GM21737 (cell line): Measurements from ENCODE around the gene VPS37D.
"Not testable (repeated sequence)": the region's sequence is repeated elsewhere in the genome, so short reads cannot be mapped to it uniquely, and the experiment has no call there.

ENCODE experiments used
- ATAC-seq: cut with Tn5 transposase; IDR thresholded peaks from one replicate; pipeline ENCODE4 v1.9.1; 2021; ENCODE audit warnings: mild to moderate bottlenecking, moderate library complexity; ENCODE audit not compliant: unreplicated experiment

VPS37D gene

DNA sequence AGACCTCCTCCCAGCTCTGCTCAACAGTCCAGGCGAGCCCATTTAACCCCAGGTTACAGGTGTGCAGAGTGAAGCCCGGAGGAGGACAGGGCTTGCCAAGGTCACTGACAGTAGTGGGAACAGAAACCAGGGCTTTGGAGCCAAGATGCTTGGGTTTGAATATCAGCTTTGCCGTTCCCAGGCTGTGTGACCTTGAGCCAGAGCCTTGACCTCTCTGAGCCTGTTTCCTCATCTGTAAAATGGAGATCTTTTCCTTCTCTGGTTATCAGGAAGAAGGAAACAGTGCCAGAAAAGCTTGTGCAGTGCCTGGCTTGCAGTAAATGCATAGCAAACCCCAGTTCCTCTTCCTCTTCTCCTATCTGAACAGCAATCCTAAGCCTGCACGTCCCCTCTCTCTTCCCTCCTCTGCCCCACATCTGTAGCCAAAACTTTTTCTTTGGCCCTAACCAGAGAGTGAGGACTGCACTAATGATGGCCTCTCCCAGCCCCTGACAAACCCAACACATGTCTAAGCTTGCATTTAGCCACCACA is 21.9 kb upstream of the VPS37D start:
- no peak for ATAC-seq

DNA sequence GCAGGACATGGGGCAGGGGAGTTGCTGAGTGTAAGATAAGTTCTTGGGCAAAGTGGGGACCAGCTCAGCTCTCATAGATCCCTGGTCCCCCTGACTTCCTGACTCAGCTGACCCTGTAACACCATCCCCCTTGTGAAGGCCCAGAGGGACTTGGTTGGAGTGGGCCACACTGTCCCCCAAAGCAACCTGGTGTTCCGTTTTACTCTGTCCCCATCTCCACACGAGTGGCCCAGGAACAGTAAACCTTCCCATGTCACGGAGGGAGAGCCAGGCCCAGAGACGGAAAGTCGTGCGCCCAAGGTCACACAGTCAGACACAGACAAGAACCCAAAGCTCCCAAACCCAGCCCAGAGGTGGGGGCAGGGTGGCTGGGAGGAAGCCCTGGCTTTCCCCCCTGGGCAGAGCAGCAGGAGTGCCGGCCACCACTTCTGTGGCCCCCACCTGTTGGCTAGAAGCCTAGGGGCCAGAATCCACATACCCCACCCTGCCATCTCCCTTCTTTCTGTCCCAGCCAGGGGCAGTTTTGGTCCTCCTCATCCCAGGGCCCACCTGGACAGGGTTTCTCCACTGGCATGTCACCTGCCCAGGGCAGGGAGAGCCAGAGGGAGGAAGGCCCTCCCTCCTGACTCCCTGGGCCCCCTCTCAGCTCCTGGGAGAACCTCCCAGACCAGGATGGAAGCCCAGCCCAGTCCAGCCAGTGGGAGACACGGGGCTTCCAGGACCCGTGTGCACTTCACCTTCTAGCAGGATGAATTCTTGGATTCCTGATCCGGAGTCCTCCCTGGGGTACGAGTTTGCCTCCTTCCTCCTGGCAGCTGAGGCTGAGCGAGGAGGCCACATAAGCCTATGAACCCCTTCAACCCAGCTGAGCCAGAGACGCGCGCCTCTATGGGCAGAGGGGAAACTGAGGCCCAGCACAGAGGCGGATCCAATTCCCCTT is 20.6 kb upstream of the VPS37D start:
- no peak for ATAC-seq

DNA sequence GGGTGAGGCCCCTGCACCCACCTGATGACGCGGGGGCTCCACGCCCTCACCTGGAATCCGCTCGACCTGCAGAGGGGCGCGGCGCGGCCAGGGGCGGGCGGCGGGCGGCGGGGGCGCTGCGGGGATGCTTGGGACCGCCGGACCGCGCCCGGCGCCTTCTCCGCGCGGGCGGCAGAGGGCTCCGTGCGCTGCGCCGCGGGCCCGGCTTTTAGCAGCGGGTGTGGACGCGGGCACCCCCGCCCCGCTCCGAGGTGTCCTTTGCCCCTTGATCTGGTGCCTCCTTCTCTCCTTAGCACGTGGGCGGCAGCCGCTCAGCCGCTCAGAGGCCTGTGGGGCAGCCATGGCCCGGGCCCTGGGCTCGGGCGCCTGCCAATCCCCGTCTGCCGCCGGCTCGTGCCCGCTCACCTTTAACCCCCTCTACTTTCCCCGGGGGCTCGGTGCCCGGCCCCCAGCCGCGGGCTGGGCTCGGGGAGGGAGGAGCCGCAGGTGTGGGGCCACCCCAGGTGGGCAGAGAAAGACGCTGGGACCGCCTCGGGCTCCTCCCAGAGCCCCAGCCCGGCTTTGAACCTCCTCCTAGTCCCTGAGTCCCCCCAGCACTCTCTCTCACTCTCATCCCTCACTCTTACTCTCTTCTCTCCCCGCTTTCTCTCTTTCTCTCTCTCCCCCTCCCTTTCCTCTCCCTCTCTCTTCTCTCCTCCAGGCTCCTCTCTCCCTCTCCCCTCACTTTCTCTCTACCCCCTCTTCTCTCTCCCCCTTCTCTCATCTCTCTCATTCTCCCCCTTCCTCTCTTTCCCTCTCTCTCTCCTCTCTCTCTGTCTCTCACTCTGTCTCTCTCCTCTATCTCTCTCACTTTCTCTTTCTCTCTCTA is 19.7 kb upstream of the VPS37D start:
- ATAC-seq, result no peak

DNA sequence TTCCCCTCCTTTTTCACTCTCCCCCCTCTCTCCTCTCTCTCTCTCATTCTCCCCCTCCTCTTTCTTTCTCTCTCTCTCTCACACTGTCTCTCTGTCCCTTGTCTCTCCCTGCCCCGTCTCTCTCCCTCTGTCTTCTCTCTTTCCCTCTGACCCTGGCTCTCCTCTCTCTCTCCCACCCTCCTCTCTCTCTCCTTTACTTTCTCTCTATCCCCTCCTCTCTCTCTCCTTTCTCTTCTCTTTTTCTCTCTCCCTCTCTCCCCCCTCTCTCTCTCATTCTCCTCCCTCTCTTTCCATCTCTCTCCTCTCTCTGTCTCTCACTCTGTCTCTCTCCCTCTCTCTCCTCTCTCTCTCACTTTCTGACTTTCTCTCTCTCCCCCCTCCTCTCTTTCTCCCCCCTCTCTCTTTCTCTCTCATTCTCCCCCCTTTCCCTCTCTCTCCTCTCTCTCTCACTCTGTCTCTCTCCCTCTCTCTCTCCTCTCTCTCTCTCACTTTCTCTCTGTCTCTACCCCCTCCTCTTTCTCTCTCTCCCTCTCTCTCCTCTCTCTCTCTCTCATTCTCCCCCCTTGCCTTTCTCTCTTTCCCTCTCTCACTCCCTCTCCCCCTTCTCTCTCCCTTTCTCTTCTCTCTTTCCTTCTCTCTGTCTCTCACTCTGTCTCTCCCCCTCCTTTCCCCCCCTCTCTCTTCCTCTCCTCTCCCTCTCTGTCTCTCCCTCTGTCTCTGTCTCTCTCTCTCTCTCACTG is 18.9 kb upstream of the VPS37D start:
- ATAC-seq, result no peak

DNA sequence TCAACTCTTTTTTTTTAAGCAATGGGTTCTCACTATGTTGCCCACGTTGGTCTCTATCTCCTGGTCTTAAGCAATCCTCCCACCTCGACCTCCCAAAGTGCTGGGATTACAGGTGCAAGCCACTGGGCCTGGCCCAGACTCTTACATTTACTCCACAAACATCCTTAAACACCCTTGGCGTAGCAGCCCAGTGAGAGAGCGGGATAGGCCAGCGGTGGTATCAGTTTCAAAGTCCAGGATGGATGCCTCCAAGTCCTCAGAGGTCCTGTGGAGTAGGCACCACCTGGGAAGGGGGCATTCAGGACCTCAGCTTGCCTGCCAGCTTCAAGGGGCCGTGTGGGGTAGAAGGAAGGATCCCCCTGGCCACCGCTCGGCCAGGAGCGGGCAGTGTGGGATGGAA is 18.1 kb upstream of the VPS37D start:
- no peak for ATAC-seq

DNA sequence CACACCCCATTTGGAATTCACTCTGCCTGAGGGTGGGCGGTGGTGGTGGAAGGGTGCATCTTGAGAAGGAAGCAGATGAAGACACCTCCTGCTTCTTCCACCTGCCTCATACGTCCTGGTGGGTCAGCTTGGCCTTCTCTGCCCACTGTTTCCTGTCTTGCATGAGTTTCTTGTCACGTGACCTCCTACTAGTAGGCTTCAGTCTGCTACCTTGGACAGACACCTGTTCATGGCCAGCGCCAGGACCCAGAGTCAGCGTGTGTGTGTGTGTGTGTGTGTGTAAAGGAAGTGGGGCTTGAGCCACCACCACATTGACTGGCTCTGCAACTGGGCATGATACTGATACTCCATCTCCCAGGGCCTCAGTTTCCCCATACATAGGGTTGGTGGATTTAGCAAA is 17.1 kb upstream of the VPS37D start:
- ATAC-seq, result no peak

DNA sequence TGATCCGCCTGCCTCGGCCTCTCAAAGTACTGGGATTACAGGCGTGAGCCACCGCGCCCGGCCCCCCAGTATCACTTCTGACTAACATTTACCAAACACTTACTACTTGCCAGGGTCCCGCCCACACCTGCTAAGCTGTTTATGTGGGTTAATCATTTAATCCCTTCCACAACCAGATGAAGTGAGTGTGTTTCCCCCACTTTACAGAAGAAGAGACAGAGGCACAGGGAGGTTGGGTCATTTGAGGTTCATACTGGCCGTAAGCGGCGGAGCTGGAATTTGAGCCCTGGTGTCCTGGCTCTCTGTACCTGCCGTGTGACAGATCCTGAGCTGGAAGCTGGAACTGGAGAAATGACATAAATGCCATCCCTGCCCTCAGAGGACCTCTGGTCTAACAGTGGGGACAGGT is 15.1 kb upstream of the VPS37D start:
- ATAC-seq, result no peak

DNA sequence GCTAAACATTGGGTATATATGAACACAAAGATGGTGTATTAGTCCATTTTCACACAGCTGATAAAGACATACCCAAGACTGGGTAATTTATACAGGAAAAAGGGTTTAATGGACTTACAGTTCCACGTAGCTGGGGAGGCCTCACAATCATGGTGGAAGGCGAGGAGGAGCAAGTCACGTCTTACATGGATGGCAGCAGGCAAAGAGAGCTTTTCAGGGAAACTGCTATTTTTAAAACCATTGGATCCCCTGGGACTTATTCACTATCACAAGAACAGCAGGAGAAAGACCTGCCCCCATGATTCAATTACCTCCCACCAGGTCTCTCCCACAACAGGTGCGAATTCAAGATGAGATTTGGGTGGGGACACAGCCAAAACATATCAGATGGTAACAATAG is 12.3 kb upstream of the VPS37D start:
- not testable (repeated sequence) for ATAC-seq

DNA sequence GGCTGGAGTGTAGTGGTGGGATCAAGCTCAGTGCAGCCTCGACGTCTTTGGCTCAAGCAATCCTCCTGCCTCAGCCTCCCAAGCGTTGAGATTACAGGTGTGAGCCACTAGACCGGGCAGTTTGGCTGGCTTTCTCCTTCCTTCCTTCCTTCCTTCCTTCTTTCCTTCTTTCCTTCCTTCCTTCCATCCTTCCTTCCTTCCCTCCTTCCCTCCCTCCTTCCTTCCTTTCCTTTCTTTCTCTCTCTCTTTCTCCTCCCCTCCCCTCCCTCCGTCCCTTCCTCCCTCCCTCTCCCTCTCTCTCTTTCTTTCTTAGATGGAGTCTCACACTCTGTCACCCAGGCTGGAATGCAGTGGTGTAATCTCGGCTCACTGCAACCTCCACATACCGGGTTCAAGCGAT is 7.6 kb upstream of the VPS37D start:
- ATAC-seq, result no peak

DNA sequence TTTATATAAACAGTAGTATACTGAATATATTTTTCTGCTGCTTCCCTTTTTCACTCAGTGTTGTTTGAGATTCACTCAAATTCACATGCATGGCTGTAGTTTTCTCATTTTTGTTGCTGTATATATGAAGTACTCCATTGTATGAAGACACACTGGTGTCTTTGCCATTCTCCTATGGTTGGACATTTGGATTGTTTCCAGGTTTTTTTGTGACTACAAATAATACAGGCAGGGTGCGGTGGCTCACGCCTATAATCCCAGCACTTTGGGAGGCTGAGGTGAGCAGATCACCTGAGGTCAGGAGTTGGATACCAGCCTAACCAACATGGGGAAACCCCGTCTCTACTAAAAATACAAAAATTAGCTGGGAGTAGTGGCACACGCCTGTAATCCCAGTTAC is 7.0 kb upstream of the VPS37D start:
- ATAC-seq, result not testable (repeated sequence)

DNA sequence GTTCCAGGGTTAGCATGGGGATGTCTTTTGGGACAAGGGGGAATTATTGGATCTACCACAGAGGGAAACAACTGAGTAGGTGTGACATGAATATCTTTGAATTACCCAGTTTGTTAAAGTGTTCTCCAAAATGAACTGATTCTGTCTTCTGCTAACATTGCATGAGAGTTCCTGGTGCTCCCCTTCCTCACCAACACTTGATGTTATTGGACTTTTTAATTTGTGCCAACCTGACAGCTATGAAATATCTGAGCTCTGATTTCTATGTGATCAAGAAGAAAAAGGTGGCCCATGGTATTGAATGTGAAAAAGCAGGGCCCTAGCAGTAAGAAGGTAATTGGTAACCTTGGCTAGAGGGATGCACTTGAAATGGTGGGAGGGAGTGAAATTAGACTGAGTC is 4.6 kb upstream of the VPS37D start:
- no peak for ATAC-seq

DNA sequence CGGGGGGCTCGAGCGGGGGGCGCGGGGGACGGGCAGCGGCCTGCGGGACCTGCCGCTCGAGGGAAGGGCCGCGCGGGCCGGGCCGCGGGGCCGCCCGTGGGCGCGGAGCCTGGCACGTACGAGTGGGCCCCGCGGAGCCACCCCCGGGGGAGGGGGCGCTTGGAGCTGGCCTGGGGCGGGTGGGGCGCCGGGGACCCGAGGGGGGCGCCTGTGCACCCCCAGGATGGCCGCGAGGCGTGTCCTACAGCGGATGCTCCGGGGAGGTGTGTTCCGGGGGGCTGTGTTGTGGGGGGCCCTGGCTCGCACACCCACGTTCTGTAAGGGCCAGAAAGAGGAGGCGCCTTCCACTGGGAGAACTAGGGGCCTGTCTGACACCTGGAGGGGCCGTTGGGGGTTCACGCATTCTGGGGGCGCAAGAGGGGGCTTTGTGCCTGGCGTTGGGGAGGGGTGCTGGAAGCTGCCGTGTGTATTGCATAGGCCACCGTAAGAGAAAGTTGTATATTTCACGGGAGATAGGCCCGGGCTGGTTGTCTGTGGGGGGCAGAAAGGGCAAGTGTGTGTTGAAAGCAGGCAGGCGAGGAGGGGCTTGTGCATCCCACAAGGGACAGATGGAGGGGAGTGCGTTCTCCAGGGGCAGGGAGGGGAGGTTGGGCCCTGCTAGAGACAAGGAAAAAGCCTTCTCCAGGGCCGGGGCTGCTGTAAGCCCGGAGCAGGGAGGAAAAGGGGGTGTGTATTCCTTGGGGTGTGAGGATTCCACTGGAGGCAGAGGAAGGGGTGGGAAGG is 663 bp downstream of the VPS37D start:
- ATAC-seq, result no peak

DNA sequence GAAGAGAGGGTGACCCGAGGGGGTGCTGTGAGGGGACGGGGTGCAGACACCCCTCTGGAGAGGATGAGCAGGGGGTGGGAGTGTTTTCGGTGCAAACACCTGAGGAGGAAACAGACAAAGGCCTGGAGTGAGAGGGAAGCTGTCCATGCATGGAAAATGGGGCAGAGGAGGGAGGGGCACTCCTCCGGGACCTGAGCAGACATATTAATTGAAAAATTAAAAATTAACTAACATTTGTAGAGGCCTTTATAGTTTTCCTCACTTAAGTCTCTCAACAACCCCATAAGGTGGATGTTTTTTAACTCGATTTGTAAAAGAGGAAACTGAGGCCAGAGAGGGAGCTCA is 1.2 kb downstream of the VPS37D start:
- ATAC-seq, result no peak

DNA sequence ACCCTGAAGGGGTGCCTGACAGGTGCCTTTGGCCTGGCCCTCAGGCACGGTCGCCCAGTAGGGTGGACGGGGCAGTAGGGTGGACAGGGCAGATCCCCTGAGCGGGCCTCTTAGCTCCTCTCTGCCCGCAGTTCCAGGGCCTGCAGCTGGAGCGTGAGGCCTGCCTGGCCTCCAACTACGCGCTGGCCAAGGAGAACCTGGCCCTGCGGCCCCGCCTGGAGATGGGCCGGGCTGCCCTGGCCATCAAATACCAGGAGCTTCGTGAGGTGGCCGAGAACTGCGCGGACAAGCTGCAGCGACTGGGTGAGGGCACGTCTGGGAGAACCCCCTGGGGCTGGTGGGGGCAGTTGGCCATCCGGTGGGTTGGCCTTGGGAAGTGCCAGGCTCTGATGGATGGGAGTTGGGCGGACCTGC is 1.7 kb downstream of the VPS37D start:
- no peak for ATAC-seq

DNA sequence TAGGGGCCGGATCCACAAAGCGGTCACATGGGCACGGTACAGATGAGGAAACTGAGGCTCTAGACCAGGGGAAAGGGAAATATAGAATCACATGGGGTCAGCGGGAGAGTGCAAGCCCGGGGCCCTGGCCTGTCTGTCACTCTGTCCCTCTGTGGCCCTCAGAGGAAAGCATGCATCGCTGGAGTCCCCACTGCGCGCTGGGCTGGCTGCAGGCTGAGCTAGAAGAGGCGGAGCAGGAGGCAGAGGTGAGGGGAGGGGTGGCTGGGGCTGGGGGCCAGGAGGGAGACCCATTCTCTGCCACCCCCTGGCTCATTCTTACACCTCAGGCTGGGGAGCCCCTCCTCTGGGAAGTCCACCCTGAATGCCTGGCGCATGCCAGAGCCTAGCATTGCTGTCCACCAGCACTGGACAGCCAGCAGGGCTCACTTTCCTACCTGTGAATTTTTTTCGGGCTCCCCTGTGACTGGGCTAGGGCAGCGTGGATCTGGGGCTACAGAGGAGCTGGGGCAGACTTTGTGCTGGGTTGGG is 2.3 kb downstream of the VPS37D start:
- no peak for ATAC-seq

DNA sequence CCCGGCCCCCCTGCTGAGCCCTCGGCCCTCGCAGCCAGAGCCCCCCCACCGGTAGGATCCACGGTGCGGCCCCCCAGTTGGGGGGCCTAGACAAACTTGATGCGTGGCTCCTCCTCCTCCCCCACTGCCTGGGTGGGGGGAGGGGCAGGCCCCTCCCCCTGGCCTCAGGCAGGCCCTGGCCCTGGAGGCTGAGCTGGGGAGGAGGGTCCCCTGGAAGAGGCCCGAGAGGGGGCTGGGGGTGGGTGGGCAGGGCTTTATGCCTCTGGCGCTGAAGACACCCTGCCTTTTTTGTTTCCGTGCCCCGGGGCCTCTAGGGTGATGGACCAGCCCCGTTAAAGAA is 3.7 kb downstream of the VPS37D start:
- no peak for ATAC-seq

DNA sequence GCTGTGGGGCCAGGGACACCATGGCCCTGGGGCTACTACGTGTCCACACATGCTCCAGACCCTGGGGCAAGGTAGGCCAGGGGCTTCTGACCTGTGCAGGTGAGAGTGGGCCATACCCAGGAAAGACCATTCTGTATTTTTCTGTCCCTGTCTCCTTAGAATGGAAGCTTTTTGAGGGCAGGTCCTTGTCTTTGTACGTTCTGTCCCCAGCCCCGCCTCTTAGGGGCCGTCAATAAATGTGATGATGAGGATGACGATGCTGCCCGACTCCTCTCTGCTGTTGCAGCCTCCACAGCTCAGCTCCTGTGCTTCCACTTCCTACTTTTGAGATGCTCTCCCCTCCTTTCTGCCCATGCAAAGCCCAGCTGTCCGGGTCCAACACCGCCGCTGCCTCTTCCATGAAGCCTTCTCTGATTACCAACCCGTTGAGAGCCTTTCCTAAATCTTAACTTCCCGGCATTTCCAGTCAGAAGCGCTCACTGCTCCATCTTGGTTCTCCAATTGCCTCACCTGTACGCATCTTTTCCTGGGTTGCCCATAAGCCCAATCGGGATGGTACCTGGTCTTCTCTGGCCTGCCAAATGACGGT is 4.3 kb downstream of the VPS37D start:
- no peak for ATAC-seq

DNA sequence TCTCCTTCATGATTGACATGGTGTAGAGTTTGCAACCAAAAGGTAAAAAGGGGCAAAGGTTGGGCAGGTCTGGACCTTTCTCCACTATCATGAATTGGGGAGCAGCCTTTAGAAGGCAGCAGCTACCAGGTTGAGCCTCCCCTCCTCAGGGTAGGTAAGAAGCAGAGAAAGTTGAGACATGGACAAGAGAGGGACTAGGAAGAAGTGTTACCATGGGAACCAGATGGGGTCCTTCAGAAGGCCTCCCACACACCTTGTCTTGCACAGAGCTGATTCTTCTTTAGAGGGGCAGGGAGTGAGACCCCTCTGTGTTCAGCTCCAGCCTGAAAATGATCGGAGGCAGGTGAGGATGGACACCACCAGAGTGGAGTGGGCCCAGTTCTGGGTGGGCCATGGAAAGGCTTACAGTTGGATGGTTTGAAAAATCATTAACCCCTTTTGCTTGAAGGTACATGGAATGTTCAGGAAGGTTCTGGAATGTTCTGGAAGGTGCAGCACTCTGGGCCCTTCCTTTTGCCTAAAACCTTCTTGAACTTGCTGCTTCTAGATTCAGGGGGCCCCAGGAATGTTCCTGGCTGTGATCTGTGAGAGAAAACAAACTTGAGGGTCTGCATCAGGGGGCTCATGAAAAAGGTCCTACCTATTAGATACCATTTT is 7.0 kb downstream of the VPS37D start:
- no peak for ATAC-seq

DNA sequence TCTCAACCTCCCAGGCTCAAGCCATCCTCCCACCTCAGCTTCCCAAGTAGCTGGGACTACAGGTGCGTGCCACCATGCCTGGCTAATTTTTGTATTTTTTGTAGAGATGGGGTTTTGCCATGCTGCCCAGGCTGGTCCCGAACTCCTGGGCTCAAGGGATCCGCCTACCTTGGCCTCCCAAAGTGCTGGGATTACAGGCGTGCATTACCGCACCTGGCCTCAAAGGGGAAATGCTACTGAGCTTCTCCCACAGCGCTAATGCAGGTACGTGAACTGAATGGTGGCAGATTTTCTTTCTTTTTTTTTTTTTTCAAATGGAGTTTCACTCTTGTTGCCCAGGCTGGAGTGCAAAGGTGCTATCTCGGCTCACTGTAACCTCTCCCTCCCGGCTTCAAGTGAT is 8.4 kb downstream of the VPS37D start:
- not testable (repeated sequence) for ATAC-seq
